ENCODE results near the gene ACTR1B. TPM values are rescaled to one million over a fixed set of nuclear protein-coding genes. Genes with fewer than 3 reads are reported as not detected.
A peak's percentile ranks its signal among the peaks of the same experiment; 100 is the strongest.
"Not testable (repeated sequence)": the region's sequence is repeated elsewhere in the genome, so short reads cannot be mapped to it uniquely, and the experiment has no call there.

Gene ACTR1B
- polyA plus RNA-seq = 11.3 TPM

DNA sequence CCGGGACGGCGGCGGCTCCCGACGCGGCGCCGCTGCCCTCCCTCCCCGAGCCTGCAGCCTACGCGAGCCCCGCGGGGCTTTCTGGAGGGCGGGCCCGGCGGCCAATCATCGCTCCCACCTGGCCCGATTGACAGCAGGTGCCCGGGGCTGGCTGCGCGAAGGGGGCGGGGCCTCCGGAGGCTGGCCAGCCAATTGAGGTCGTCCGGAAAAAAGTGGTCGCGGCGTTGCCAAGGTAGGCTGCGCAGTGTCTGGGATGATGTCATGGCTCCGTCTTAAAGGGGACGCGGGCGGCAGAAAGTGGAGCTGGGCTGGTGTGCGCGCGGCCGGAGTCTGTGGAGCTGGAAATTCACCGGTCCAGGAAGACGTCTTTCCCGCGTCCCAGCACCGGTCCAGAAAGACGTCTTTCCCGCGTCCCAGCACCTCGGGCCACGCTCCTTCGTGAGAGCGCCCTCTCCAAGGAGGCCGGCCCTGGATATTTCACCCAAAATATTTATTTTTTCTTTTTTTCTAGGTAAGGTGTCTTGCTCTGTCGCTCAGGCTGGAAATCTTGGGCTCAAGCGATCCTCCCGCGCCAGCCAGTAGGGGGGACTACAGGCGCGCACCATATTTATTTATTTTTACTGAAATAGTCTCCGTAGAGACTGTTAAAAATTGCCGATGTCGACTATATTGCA lies at the start of gene ACTR1B:
TSS of gene ACTR1B (minus strand) at position 83 of the 674 bp plus-strand sequence. CDS start 154 bp downstream, outside the sequence.
- Mint-ChIP-seq H3K27ac (peak within 1 kb of the TSS; percentile 96 to 99 (median 97)), H3K36me3 (no peaks in the 10 kb centered on the region), H3K4me1 (peaks cover 19 to 22% (median 21%) of the 10 kb centered on the region in 3 donors), H3K4me3 (peak within 1 kb of the TSS; percentile 94 to 100 (median 98)), H3K27me3 (no peaks in the 10 kb centered on the region), H3K9me3 (no peaks in the 10 kb centered on the region)

- H3K27ac Mint-ChIP-seq = peak overlapping the region in 1 of 3 donors; percentile 76
- peaks cover 5% of the 10 kb centered on the region for H3K36me3 Mint-ChIP-seq
- peaks cover 4 to 11% (median 11%) of the 10 kb centered on the region in 3 donors for H3K4me1 Mint-ChIP-seq
- H3K4me3 Mint-ChIP-seq = peak overlapping the region in 3 of 4 donors; percentile 4 to 88 (median 23)
- peaks cover 4% of the 10 kb centered on the region for H3K27me3 Mint-ChIP-seq
- no peaks in the 10 kb centered on the region for H3K9me3 Mint-ChIP-seq
These were observed 49.0 kb upstream of the ACTR1B start for GRCh38 chr2:97712693-97713295.

DNA sequence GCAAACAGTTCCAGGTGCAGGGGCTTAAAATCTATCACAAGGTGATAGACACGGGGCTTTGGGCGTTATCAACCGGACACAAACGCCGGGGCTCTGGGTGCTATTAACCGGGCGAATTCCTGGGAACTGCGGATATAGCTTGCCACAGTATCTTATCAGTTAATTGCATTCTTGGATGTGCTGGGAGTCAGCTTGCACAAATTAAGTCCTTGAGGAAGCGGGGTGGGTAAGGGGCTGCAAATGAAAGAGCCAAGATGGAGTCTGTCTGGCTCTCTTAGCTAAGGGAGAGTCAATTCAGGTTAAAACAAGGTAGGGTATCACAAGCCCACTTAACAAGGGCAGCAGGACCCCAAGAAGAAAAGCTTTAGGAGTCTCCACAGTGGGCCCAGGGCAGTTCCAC lies 48.3 kb upstream of the ACTR1B start:
- H3K4me1 Mint-ChIP-seq = peaks cover 0 to 11% (median 9%) of the 10 kb centered on the region in 3 donors
- H3K27me3 Mint-ChIP-seq, H3K9me3 Mint-ChIP-seq, H3K27ac Mint-ChIP-seq, H3K36me3 Mint-ChIP-seq: not testable (repeated sequence)
- peak overlapping the region in 1 of 4 donors; percentile 54 for H3K4me3 Mint-ChIP-seq

DNA sequence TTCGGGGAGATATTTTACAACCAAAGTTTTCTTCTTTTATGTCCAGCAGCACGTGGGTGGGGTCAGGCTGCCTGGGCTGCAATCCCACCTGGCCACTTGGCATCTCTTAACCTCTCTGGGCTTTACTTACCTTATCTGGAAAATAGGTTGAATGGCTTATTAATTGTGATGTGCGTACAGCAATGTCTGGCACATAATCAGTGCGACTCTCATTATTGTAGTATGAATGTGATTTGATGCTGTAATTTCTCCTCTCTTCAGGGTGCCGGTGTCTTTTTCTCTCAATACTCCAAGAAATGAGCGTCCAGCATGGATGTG lies 47.5 kb upstream of the ACTR1B start:
- Mint-ChIP-seq H3K36me3 (peaks cover 5% of the 10 kb centered on the region), H3K4me1 (peaks cover 0 to 9% (median 7%) of the 10 kb centered on the region in 3 donors), H3K9me3 (no peaks in the 10 kb centered on the region), H3K4me3 (no peak overlapping the region), H3K27me3 (peaks cover 6% of the 10 kb centered on the region), H3K27ac (no peak overlapping the region)

DNA sequence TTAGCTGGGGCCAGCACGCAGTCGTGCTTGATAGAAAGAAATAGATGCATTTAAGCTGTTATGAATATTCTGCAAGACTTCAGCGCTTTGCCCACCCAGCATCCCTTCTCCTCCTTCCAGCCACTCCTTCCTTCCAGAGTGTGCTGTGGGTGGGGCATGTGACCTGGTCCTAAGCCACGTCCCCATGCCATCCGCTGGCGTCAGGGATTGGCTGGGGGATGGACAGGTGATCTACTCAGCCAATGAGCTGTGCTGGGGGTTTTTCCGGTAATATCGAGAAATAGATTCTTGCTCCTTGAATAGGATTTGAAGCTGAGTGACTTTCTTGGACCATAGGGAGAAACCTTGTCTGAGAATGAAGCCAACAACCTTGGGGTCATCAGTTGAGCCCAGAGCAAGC lies 44.8 kb upstream of the ACTR1B start:
- no peaks in the 10 kb centered on the region for H3K9me3 Mint-ChIP-seq
- H3K4me1 Mint-ChIP-seq = peaks cover 0 to 7% (median 6%) of the 10 kb centered on the region in 3 donors
- peaks cover 5% of the 10 kb centered on the region for H3K36me3 Mint-ChIP-seq
- no peak overlapping the region for H3K27ac Mint-ChIP-seq
- H3K27me3 Mint-ChIP-seq = peaks cover 6% of the 10 kb centered on the region
- no peak overlapping the region for H3K4me3 Mint-ChIP-seq

- Mint-ChIP-seq H3K27me3 (peaks cover 6% of the 10 kb centered on the region), H3K4me1 (peaks cover 0 to 7% (median 3%) of the 10 kb centered on the region in 3 donors), H3K36me3 (peaks cover 5% of the 10 kb centered on the region), H3K9me3 (no peaks in the 10 kb centered on the region), H3K4me3 (no peak overlapping the region), H3K27ac (no peak overlapping the region)
These were observed 44.2 kb upstream of the ACTR1B start for GRCh38 chr2:97708048-97708380.

DNA sequence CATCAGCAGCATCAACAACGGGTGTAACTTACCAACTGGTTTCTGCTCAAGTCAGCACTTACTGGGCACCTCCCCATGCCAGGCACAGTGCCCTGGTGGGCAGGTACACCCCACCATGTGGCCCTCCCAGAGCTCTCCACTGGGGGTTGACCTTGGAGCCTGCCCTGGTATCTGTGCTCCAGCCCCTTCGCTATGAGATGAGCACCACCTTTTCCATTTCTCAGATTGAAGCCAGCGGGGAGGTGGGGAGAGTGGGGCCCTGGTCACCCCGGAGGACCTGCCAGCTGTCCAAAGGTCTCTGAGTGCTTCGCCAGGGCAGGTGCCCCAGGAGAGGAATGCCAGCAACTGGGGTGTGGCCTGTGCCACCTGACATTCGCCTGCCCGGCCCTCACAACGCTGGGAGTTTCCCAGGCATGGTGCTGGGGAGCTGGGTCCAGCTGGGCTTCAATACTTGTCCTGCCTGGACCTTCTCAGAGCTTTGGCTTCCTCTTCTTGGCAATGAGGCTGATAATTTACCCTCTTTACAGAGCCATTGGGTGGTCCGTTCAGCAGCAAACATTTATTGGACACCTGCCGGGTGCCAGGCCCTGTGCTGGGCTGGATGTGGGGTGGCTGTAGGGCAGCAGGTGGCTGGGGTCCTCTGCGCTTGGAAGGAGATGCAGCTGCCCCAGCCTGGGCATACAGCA lies 43.7 kb upstream of the ACTR1B start:
- H3K9me3 Mint-ChIP-seq = no peaks in the 10 kb centered on the region
- H3K27ac Mint-ChIP-seq = no peak overlapping the region
- no peak overlapping the region for H3K4me3 Mint-ChIP-seq
- H3K27me3 Mint-ChIP-seq = peaks cover 6% of the 10 kb centered on the region
- H3K4me1 Mint-ChIP-seq = peaks cover 0 to 7% (median 3%) of the 10 kb centered on the region in 3 donors
- H3K36me3 Mint-ChIP-seq = peaks cover 5% of the 10 kb centered on the region

- peaks cover 6% of the 10 kb centered on the region for H3K27me3 Mint-ChIP-seq
- H3K4me3 Mint-ChIP-seq = no peak overlapping the region
- peaks cover 5% of the 10 kb centered on the region for H3K36me3 Mint-ChIP-seq
- no peaks in the 10 kb centered on the region for H3K9me3 Mint-ChIP-seq
- no peak overlapping the region for H3K27ac Mint-ChIP-seq
- peaks cover 0 to 6% (median 3%) of the 10 kb centered on the region in 3 donors for H3K4me1 Mint-ChIP-seq
These were observed 43.0 kb upstream of the ACTR1B start for GRCh38 chr2:97706708-97707345.

GRCh38 chr2:97706112-97706511 lies 42.3 kb upstream of the ACTR1B start:
- Mint-ChIP-seq H3K4me3 (no peak overlapping the region), H3K27ac (no peak overlapping the region), H3K36me3 (peaks cover 5% of the 10 kb centered on the region), H3K4me1 (peaks cover 0 to 9% (median 5%) of the 10 kb centered on the region in 3 donors), H3K9me3 (no peaks in the 10 kb centered on the region), H3K27me3 (peaks cover 6% of the 10 kb centered on the region)

DNA sequence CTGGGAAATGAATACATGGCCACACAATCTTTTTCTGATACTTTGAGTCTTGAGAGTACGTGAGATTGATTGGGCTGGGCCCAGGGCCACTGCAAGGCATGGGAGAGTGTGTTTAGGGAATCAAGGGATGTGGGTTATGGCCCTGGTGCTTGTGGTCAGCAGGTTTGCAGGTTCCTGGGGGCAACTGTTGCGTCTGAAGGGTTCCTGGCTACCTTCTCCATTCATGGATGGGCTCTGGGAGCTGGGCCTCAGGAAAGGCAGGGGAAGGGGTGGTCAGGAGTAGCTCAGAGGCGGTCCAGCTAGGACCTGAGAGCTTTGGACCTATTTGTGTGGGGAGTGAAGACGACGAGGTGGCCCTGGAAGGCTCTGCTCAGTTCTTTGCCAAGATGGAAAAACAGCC lies 41.1 kb upstream of the ACTR1B start:
- no peak overlapping the region for H3K27ac Mint-ChIP-seq
- H3K4me1 Mint-ChIP-seq = peaks cover 0 to 6% (median 4%) of the 10 kb centered on the region in 3 donors
- peaks cover 5% of the 10 kb centered on the region for H3K36me3 Mint-ChIP-seq
- H3K27me3 Mint-ChIP-seq = peaks cover 6% of the 10 kb centered on the region
- H3K4me3 Mint-ChIP-seq = no peak overlapping the region
- H3K9me3 Mint-ChIP-seq = no peaks in the 10 kb centered on the region

DNA sequence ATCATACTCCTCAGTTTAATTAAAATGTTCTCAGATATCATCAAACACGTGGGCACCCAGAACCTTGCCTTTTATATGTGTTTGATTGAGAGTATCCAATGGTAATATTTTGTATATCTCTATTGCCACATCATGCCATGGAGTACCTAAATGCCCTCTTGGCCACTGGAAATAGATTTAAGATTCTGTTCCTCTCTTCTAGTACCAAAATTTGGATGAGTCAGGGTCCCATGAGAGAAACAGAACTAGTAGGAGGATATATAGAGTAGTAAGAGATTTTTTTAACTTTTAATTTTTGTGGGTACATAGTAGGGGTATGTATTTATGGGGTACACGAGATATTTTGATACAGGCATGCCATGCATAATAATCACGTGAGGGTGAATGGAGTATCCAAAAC lies 39.9 kb upstream of the ACTR1B start:
- Mint-ChIP-seq H3K9me3 (no peaks in the 10 kb centered on the region), H3K4me3 (no peak overlapping the region), H3K27me3 (peaks cover 6% of the 10 kb centered on the region), H3K36me3 (peaks cover 7% of the 10 kb centered on the region), H3K4me1 (peaks cover 0 to 4% (median 2%) of the 10 kb centered on the region in 3 donors), H3K27ac (no peak overlapping the region)

DNA sequence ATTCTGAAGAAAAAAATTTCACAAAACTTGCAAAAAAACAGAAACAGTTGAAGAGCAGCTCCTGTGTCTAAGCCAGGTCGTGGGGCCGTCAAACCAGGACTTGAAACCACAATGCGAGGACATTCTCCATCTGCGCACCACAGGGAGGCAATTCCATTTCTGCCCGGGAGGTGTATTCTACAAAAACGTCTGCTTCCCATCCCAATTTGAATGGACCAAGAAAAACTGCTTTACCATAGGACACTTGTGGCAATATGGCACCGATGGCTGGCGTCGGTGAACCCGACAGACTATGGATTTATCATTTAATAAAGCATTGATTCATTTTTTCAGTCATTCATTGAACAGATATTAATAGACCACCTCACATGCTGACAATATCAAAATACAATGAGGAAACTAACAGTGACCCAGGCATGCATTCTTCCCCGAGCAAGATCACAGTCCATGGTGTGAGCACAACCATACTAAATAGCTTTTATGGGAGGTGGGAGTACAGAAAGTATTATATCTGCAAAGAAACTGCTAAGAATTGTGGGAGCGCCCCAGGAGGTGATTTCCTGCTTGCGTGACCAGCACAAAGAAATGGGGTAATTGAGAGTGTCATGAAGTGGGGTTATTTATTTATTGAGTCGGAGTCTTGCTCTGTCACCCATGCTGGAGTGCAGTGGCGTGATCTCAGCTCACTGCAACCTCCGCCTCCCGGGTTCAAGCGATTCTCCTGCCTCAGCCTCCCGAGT lies 39.1 kb upstream of the ACTR1B start:
- Mint-ChIP-seq H3K27me3 (peaks cover 3% of the 10 kb centered on the region), H3K4me1 (peaks cover 0 to 4% (median 2%) of the 10 kb centered on the region in 3 donors), H3K36me3 (peaks cover 2% of the 10 kb centered on the region), H3K4me3 (no peak overlapping the region), H3K27ac (no peak overlapping the region), H3K9me3 (no peaks in the 10 kb centered on the region)

DNA sequence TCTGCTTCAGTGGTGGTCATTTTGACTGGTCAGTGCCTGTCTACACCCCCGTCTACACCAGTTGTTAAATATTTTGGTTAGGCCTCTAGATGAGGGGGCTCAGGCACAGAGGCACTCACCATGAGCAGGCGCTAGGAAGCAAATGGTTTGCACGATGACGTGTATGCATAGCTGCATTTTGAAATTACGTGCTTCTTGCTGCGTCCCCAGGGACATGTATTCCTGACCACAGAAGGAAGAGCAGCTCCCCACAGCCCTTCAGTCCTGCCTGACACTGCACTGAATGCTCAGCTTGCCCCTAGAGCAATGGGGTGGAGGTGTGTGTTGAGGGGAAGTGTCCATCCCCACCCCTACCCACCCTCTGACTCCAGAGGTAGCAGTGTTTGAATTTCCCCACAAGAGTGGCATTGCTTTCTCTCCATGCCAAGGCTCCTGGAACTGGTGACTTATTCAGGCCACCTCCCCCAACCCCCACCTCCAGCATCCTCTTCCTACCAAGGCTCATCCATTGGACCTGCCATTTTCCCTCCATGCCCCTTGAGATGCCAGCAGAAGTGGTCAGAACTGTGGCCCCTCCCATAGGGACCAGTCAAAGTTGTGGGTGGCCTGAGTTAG lies 38.1 kb upstream of the ACTR1B start:
- Mint-ChIP-seq H3K9me3 (no peaks in the 10 kb centered on the region), H3K36me3 (peaks cover 4% of the 10 kb centered on the region), H3K4me3 (no peak overlapping the region), H3K27me3 (no peaks in the 10 kb centered on the region), H3K4me1 (peaks cover 5 to 7% (median 5%) of the 10 kb centered on the region in 3 donors), H3K27ac (no peak overlapping the region)

- Mint-ChIP-seq H3K27me3 (no peaks in the 10 kb centered on the region), H3K36me3 (peaks cover 4% of the 10 kb centered on the region), H3K4me1 (peaks cover 6 to 8% (median 7%) of the 10 kb centered on the region in 3 donors), H3K4me3 (no peak overlapping the region), H3K27ac (no peak overlapping the region), H3K9me3 (no peaks in the 10 kb centered on the region)
These were observed 37.3 kb upstream of the ACTR1B start for GRCh38 chr2:97701186-97701585.

Measured in IgD-negative memory B cell (primary cell).